ENCODE measurements around the gene RNF223. TPM values are rescaled to one million over a fixed set of nuclear protein-coding genes. Genes with fewer than 3 reads are reported as not detected.

The RNF223 gene
- total and polyA plus RNA-seq, 7 donors, result not detected

DNA sequence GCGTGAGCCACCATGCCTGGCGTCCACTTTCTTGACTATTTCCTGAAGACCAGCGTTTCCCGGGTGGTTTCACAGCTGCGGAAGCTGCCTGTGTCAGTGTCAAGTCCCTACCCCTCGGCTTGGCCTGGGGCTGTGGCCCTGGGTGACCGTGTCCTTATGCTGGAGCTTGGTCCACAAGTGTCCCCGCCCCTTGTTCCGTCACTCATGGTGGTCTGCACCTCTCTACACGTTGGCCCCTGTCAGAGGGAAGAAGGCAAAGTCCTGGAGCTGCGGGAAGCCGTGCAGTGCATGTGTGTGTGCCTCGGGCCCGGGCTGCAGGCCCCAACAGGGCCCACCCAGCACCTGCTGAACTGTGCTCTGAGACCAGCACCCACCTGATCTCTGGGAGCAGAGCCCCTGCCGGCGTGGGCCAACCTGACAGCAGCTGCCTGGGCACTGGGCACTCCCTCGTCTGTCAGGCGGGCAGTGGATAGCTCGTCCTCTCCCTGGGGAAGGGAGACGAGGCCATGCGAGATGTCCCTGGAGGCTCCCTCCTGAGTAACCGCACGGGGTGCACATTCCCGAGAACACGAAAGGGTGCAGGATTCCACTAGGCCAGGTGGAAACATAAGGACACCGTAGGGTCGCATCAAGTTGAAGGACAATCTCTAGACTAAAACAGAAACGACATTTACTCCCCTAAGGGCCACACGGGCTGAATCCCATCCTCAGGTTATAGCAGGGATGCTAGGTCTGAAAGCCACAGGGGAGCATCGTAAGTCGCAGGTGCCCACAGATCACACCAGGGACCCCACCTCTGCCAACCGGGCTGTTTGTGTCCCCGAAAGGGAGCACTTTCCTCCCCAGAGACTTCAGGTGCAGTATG lies 44.1 kb upstream of the RNF223 start:
- intact Hi-C loops (cut with DNase I), result loop anchor here in 1 of 2 donors (5.0 kb wide), 1 partner anchor 154 kb away; the partner anchor contains the start of gene UBE2J2
- H3K27ac ChIP-seq, result no peak overlapping the region
- WGBS, 3 donors, result 80 to 85% (median 81%) methylated on average over 33 of the region's 33 CpGs
- ATAC-seq, result no peak
- peaks cover 0 to 27% (median 5%) of the 10 kb centered on the region in 3 donors for H3K27me3 ChIP-seq (ENCODE audit: insufficient read depth in 3 of 3, low read length in 2 of 3)
- no peaks in the 10 kb centered on the region for H3K36me3 ChIP-seq (ENCODE audit: insufficient read depth in 1 of 2, low read depth in 1 of 2)
- H3K9me3 ChIP-seq, result peaks cover 6% of the 10 kb centered on the region
- TF ChIP-seq CTCF (IDR thresholded peaks at IDR 0.05), result no peak
- H3K4me3 ChIP-seq, result no peak overlapping the region
- H3K4me1 ChIP-seq, result peaks cover 4% of the 10 kb centered on the region
- no peak for DNase-seq

DNA sequence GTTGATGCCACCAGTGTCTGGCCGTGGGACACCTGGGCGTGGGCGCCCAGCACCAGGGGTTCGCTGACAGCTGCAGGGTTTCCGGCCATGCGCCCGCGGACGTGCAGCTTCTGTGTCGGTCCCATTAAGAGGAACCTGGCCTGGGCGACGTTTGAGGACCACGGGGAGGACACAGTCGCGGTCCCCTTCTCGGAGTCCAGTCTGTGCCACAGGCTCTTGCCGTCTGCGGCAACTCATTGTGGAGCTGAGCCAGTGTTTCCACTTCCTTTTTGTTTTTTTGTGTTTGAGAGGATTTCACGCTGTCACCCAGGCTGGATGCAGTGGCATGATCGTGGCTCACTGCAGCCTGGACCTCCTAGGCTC lies 43.3 kb upstream of the RNF223 start:
- Histone ChIP-seq H3K27ac (no peak overlapping the region), H3K27me3 (ENCODE audit: insufficient read depth in 3 of 3, low read length in 2 of 3) (peaks cover 0 to 23% (median 5%) of the 10 kb centered on the region in 3 donors), H3K4me3 (no peak overlapping the region), H3K4me1 (peaks cover 4% of the 10 kb centered on the region), H3K9me3 (peaks cover 9% of the 10 kb centered on the region), H3K36me3 (ENCODE audit: insufficient read depth in 1 of 2, low read depth in 1 of 2) (no peaks in the 10 kb centered on the region)
- WGBS, 3 donors, result 48 to 59% (median 50%) methylated on average over 20 of the region's 20 CpGs
- no peak for DNase-seq
- ATAC-seq, result no peak
- intact Hi-C loops (cut with DNase I), result loop anchor here in 1 of 2 donors (5.0 kb wide), 1 partner anchor 155 kb away; the partner anchor contains the start of gene UBE2J2
- TF ChIP-seq CTCF (IDR thresholded peaks at IDR 0.05), result no peak

- H3K4me3 ChIP-seq, result peak overlapping the region; percentile 90
- DNase-seq (peak in 1 of 2 donors; percentile 66), ATAC-seq (no peak)
- peaks cover 4% of the 10 kb centered on the region for H3K4me1 ChIP-seq
- peaks cover 9% of the 10 kb centered on the region for H3K9me3 ChIP-seq
- TF ChIP-seq CTCF (IDR thresholded peaks at IDR 0.05), result no peak
- 6 to 9% (median 8%) methylated on average over 35 to 47 of the region's 47 CpGs for WGBS, 3 donors
- H3K27me3 ChIP-seq (ENCODE audit: insufficient read depth in 3 of 3, low read length in 2 of 3), result peaks cover 0 to 17% (median 5%) of the 10 kb centered on the region in 3 donors
- intact Hi-C loops (cut with DNase I), result loop anchor here in 1 of 2 donors (5.0 kb wide), 1 partner anchor 155 kb away; the partner anchor contains the start of gene UBE2J2
- H3K36me3 ChIP-seq (ENCODE audit: insufficient read depth in 1 of 2, low read depth in 1 of 2), result no peaks in the 10 kb centered on the region
- H3K27ac ChIP-seq, result no peak overlapping the region
These were observed 42.8 kb upstream of the RNF223 start for GRCh38 chr1:1116701-1117468.

DNA sequence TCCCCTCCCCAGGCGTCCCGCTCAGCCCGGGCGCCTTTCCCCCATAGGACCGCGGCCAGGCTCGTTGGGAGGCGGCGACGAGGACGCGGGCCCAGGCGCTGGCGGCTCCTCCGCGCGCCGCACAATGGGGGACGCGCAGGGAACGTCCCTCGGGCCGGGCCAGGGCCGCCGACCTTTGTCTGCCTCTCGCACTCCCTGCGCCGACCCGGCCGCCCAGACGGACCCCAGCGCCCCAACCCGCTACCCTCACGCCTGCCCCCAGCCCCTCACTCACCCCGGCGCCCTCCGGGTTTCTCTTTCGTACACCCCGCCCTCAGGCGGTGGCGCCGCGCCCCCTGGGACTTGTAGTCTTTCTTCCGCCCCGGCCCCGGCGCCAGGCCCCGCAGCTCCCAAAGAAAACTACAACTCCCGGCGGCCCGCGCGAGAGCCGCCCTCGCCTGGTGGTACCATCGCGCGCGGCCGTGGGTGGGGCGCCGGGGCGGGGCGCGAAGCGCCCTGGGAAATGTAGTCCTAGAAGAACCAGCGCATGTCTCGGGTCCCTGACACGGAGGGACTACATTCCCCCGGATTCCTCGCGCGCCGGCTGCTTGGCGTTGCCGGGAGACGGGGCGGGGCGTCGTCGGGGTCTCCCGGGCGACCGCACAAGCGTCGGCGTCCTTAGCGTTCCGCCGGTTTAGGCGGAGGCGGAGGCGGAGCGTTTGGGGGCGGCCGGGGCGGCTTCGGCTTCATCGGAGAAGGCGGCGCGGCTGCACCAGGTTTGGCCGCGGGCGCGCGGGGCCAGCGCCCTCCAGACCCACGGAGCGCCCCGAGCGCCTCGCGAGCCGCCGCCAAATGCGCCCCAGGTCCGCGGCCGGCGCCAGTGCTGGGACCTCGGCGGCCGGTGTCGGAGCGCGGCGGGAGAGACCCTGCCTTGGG lies 41.9 kb upstream of the RNF223 start, which contains the start of gene C1orf159:
Gene C1orf159, minus strand, starts transcription at position 304 of the 915 bp plus-strand sequence. CDS start 24,546 bp downstream, outside the sequence.
- Histone ChIP-seq H3K9me3 (peaks cover 9% of the 10 kb centered on the region), H3K4me3 (peak within 1 kb of the TSS; percentile 90), H3K36me3 (ENCODE audit: insufficient read depth in 1 of 2, low read depth in 1 of 2) (no peaks in the 10 kb centered on the region), H3K4me1 (peaks cover 4% of the 10 kb centered on the region), H3K27ac (peak within 1 kb of the TSS; percentile 67), H3K27me3 (ENCODE audit: insufficient read depth in 3 of 3, low read length in 2 of 3) (peaks cover 0 to 9% (median 5%) of the 10 kb centered on the region in 3 donors)
- intact Hi-C loops (cut with DNase I), result loop anchor here in 1 of 2 donors (5.0 kb wide), 1 partner anchor 156 kb away; the partner anchor contains the start of gene UBE2J2
- 0 to 1% (median 1%) methylated on average over 76 to 127 of the region's 128 CpGs for WGBS, 3 donors
- TF ChIP-seq CTCF (IDR thresholded peaks at IDR 0.05), result no peak
- ATAC-seq, result peak; percentile 99
- DNase-seq, result peak; percentile 99
